OCI-LY1 (cell line): ENCODE results near the gene RBBP4.
"Not testable (repeated sequence)": the region's sequence is repeated elsewhere in the genome, so short reads cannot be mapped to it uniquely, and the experiment has no call there.

Experiments used
- H2AFZ ChIP-seq: fragments of 200-600 bp; sonication (generic), shearing (Covaris generic); 2 replicates; pipeline ENCODE4 v1.6.0; 2014; ENCODE audit warnings: antibody characterized with exemption, mild to moderate bottlenecking, low read length
- H3F3A ChIP-seq: fragments of 200-600 bp; sonication (generic), shearing (Covaris generic); 2 replicates; pipeline ENCODE4 v1.6.0; 2014; ENCODE audit warnings: mild to moderate bottlenecking, antibody characterized with exemption, low read length, moderate library complexity; ENCODE audit not compliant: insufficient read depth
- H3K27ac ChIP-seq: fragments of 200-600 bp; sonication (generic); 2 replicates; pipeline ENCODE4 v1.5.1; 2014; ENCODE audit warnings: low read length, mixed run types, mild to moderate bottlenecking, low read depth; ENCODE audit not compliant: poor library complexity, severe bottlenecking
- H3K27me3 ChIP-seq: fragments of 200-600 bp; sonication (generic); 2 replicates; pipeline ENCODE4 v1.6.0; 2014; ENCODE audit warnings: antibody characterized with exemption, mild to moderate bottlenecking, low read length, moderate library complexity; ENCODE audit not compliant: insufficient read depth
- H3K36me3 ChIP-seq: fragments of 200-600 bp; sonication (generic); 2 replicates; pipeline ENCODE4 v1.6.1; 2014; ENCODE audit warnings: mild to moderate bottlenecking, antibody characterized with exemption, low read length, moderate library complexity, mixed read lengths; ENCODE audit not compliant: insufficient read depth
- H3K4me1 ChIP-seq: fragments of 200-600 bp; sonication (generic); 2 replicates; pipeline ENCODE4 v1.5.1; 2014; ENCODE audit warnings: mild to moderate bottlenecking, low read length, moderate library complexity; ENCODE audit not compliant: insufficient read depth, severe bottlenecking
- H3K4me2 ChIP-seq: fragments of 200-600 bp; sonication (generic), shearing (Covaris generic); 2 replicates; pipeline ENCODE4 v1.6.1; 2014; ENCODE audit warnings: low read length
- H3K4me3 ChIP-seq: fragments of 200-600 bp; sonication (generic); 2 replicates; pipeline ENCODE4 v1.5.1; 2014; ENCODE audit warnings: low read length, low read depth, mild to moderate bottlenecking, mixed read lengths; ENCODE audit not compliant: poor library complexity, severe bottlenecking
- H3K79me2 ChIP-seq: fragments of 200-600 bp; shearing (Covaris generic); 2 replicates; pipeline ENCODE4 v1.6.1; 2016; ENCODE audit warnings: mixed run types, low read length, mixed read lengths; ENCODE audit not compliant: insufficient read depth
- H3K9ac ChIP-seq: fragments of 200-600 bp; sonication (generic), shearing (Covaris generic); 2 replicates; pipeline ENCODE4 v1.6.1; 2014; ENCODE audit warnings: mild to moderate bottlenecking, low read length, mixed read lengths
- H3K9me2 ChIP-seq: fragments of 200-600 bp; sonication (generic), shearing (Covaris generic); 2 replicates; pipeline ENCODE4 v1.6.1; 2014; ENCODE audit warnings: low read depth, mild to moderate bottlenecking, low read length, mixed read lengths
- H3K9me3 ChIP-seq: fragments of 200-600 bp; shearing (Covaris generic); 2 replicates; pipeline ENCODE4 v1.6.1; 2014; ENCODE audit warnings: low read length, mixed read lengths
- H4K20me1 ChIP-seq: fragments of 200-600 bp; sonication (generic), shearing (Covaris generic); 2 replicates; pipeline ENCODE4 v1.6.0; 2016; ENCODE audit warnings: mild to moderate bottlenecking, low read length; ENCODE audit not compliant: insufficient read depth
- EZH2 ChIP-seq: fragments of 200-600 bp; sonication (generic), shearing (Covaris generic); IDR thresholded peaks from 2 replicates; pipeline ENCODE4 v1.8.0; 2017; ENCODE audit warnings: borderline replicate concordance, mixed run types, mild to moderate bottlenecking, antibody characterized with exemption, low read length, moderate library complexity, mixed read lengths
- TF ChIP-seq, protein P1 (sequence below): fragments of 200-600 bp; sonication (generic), shearing (Covaris generic); IDR thresholded peaks from 2 replicates; pipeline ENCODE4 v1.5.1; 2017; ENCODE audit warnings: mild to moderate bottlenecking, antibody characterized with exemption, low read length, moderate library complexity, mixed read lengths

Gene RBBP4

DNA sequence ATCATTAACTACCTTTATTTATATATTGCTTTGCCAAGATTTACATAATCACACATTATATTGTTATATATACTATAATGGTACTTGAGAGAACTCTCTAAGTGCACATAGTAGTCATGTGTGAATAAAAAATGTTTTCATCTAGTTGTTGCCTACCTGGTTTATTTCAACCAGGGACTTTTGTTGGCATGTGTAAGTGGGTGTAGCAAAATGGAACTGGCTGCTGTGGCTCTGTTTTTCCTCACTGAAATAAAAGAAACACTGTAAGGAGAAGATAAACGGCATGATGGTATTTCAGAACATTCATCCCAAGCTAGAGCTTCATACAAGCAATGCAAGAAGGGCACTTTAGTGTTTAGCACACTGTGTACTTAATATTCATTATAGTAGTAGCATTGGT is 14.9 kb downstream of the RBBP4 start:
- H3K36me3 ChIP-seq: peaks cover 98% of the 10 kb centered on the region
- no peaks in the 10 kb centered on the region for H3K9me2 ChIP-seq
- H3K4me1 ChIP-seq: no peaks in the 10 kb centered on the region
- no peak overlapping the region for H3K4me3 ChIP-seq
- H2AFZ ChIP-seq: no peak overlapping the region
- TF ChIP-seq, protein P1, sequence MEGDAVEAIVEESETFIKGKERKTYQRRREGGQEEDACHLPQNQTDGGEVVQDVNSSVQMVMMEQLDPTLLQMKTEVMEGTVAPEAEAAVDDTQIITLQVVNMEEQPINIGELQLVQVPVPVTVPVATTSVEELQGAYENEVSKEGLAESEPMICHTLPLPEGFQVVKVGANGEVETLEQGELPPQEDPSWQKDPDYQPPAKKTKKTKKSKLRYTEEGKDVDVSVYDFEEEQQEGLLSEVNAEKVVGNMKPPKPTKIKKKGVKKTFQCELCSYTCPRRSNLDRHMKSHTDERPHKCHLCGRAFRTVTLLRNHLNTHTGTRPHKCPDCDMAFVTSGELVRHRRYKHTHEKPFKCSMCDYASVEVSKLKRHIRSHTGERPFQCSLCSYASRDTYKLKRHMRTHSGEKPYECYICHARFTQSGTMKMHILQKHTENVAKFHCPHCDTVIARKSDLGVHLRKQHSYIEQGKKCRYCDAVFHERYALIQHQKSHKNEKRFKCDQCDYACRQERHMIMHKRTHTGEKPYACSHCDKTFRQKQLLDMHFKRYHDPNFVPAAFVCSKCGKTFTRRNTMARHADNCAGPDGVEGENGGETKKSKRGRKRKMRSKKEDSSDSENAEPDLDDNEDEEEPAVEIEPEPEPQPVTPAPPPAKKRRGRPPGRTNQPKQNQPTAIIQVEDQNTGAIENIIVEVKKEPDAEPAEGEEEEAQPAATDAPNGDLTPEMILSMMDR: no peak
- TF ChIP-seq EZH2: no peak
- H3F3A ChIP-seq: no peaks in the 10 kb centered on the region
- no peak overlapping the region for H3K27ac ChIP-seq
- no peak overlapping the region for H3K9ac ChIP-seq
- peaks cover 16% of the 10 kb centered on the region; the same call in 1 of the 2 replicates for H3K79me2 ChIP-seq
- no peaks in the 10 kb centered on the region for H3K27me3 ChIP-seq
- no peaks in the 10 kb centered on the region for H4K20me1 ChIP-seq
- no peaks in the 10 kb centered on the region for H3K9me3 ChIP-seq
- no peak overlapping the region for H3K4me2 ChIP-seq

DNA sequence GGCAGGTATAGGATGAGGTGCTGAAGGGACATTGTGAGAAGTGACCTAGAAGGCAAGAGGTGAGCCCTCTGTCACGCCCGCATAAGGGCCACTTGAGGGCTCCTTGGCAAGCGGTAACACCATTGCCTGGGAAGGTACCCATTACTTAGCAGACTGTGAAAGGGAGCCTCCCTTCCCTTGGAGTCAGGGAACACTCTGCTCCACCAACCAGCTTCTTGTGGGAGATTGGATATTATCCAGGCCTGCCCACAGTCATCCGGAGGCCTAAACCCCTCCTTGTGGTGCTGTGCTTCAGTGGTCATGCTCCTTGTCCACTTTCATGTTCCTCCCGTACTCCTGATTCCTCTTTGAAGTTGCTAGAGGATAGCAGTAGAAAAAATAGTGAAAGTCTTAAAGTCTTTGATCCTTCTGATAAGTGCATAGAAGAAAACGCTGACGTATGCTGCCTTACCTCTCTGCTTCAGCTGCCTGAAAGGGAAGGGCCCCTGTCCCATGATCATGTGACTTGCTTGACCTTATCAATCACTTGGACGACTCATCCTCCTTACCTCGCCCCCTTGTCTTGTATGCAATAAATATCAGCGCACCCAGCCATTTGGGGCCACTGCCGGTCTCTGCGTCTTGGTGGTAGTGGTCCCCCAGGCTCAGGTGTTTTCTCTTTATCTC is 16.0 kb downstream of the RBBP4 start:
- no peak for TF ChIP-seq EZH2
- TF ChIP-seq, protein P1: no peak
- Histone ChIP-seq H3F3A (no peaks in the 10 kb centered on the region), H3K36me3 (peaks cover 98% of the 10 kb centered on the region), H3K4me1 (no peaks in the 10 kb centered on the region), H2AFZ (no peak overlapping the region), H3K27ac (no peak overlapping the region), H3K9me2 (no peaks in the 10 kb centered on the region), H3K4me2 (no peak overlapping the region), H4K20me1 (no peaks in the 10 kb centered on the region), H3K79me2 (peaks cover 16% of the 10 kb centered on the region; the same call in 1 of the 2 replicates), H3K9me3 (no peaks in the 10 kb centered on the region), H3K9ac (no peak overlapping the region), H3K4me3 (no peak overlapping the region), H3K27me3 (no peaks in the 10 kb centered on the region)

DNA sequence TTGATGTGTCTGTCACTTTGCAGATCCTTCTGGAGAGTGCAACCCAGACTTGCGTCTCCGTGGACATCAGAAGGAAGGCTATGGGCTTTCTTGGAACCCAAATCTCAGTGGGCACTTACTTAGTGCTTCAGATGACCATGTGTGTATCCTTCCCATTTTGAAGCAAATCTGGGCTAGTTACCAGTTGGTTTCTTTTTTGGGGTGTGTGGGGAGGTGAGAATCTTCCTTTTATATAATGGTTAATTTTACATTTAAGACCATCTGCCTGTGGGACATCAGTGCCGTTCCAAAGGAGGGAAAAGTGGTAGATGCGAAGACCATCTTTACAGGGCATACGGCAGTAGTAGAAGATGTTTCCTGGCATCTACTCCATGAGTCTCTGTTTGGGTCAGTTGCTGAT is 17.7 kb downstream of the RBBP4 start:
- H3F3A ChIP-seq, H3K9me3 ChIP-seq, H3K9ac ChIP-seq, H3K27me3 ChIP-seq, H3K4me2 ChIP-seq, H3K27ac ChIP-seq, H3K4me1 ChIP-seq, H4K20me1 ChIP-seq, H3K4me3 ChIP-seq, H3K9me2 ChIP-seq, H2AFZ ChIP-seq: not testable (repeated sequence)
- H3K79me2 ChIP-seq: peaks cover 11% of the 10 kb centered on the region; the same call in 1 of the 2 replicates
- peaks cover 99% of the 10 kb centered on the region for H3K36me3 ChIP-seq

DNA sequence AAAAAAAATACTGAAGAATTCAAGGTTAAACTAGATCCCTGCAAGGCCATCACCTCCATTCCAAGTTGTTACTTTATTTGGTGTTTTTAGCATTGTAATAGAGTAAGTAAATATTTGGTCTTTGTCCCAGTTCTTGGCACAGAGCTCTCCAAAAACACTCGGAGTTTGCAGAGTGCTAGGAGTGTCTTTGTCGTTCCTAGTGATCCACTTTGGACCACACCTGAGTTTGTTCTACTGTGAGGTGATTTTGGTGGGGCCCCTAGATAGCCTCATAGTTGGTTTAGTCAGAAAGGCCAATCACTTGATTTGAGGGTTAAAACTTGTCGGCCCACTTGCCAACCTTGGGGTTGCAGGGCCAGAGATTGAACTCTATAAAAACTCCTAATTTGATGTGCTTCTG is 25.9 kb downstream of the RBBP4 start:
- no peak overlapping the region for H3K4me3 ChIP-seq
- no peaks in the 10 kb centered on the region for H3K9me3 ChIP-seq
- H3K27ac ChIP-seq: no peak overlapping the region
- H3K9ac ChIP-seq: no peak overlapping the region
- no peaks in the 10 kb centered on the region for H3K79me2 ChIP-seq
- no peaks in the 10 kb centered on the region for H3F3A ChIP-seq
- no peaks in the 10 kb centered on the region for H3K9me2 ChIP-seq
- H3K36me3 ChIP-seq: peaks cover 97% of the 10 kb centered on the region
- TF ChIP-seq, protein P1: no peak
- no peak for TF ChIP-seq EZH2
- no peaks in the 10 kb centered on the region for H4K20me1 ChIP-seq
- H2AFZ ChIP-seq: no peak overlapping the region
- no peaks in the 10 kb centered on the region for H3K27me3 ChIP-seq
- no peaks in the 10 kb centered on the region for H3K4me1 ChIP-seq
- no peak overlapping the region for H3K4me2 ChIP-seq

DNA sequence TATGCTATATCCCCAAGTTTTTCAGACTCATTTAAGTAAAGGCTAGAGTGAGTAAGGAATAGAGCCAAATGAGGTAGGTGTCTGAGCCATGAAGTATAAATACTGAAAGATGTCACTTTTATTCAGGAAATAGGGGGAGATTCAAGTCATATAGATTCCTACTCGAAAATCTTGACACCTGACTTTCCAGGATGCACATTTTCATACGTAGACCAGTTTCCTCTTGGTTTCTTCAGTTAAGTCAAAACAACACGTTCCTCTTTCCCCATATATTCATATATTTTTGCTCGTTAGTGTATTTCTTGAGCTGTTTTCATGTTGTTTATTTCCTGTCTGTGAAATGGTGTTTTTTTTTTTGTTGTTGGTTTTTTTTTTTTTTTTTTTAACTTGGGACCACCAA is 29.0 kb downstream of the RBBP4 start:
- H3K4me3 ChIP-seq, H2AFZ ChIP-seq, H3K27me3 ChIP-seq, H3F3A ChIP-seq, H3K9me3 ChIP-seq, H4K20me1 ChIP-seq, H3K27ac ChIP-seq, H3K4me2 ChIP-seq, H3K4me1 ChIP-seq, H3K79me2 ChIP-seq, H3K9ac ChIP-seq, H3K9me2 ChIP-seq: not testable (repeated sequence)
- H3K36me3 ChIP-seq: peaks cover 97% of the 10 kb centered on the region
